ENCODE results near the gene STK33.

The STK33 gene

GRCh38 chr11:8357891-8358566 lies 236.0 kb downstream of the STK33 start:
- Mint-ChIP-seq H3K27ac (no peak overlapping the region), H3K36me3 (ENCODE audit: low read depth) (no peaks in the 10 kb centered on the region), H3K9me3 (no peaks in the 10 kb centered on the region), H3K4me1 (no peaks in the 10 kb centered on the region), H3K27me3 (peaks cover 7% of the 10 kb centered on the region), H3K4me3 (no peak overlapping the region)
- DNase-seq (no peak), ATAC-seq (no peak)

- Mint-ChIP-seq H3K4me3 (no peak overlapping the region), H3K9me3 (no peaks in the 10 kb centered on the region), H3K27me3 (peaks cover 7% of the 10 kb centered on the region), H3K27ac (no peak overlapping the region), H3K4me1 (no peaks in the 10 kb centered on the region), H3K36me3 (ENCODE audit: low read depth) (no peaks in the 10 kb centered on the region)
- ATAC-seq (no peak), DNase-seq (no peak)
Measured at GRCh38 chr11:8357505-8357888, 236.5 kb downstream of the STK33 start.

GRCh38 chr11:8356721-8357504 lies 237.1 kb downstream of the STK33 start:
- ATAC-seq (no peak), DNase-seq (no peak)
- Mint-ChIP-seq H3K27me3 (peaks cover 7% of the 10 kb centered on the region), H3K4me1 (no peaks in the 10 kb centered on the region), H3K9me3 (no peaks in the 10 kb centered on the region), H3K4me3 (no peak overlapping the region), H3K36me3 (ENCODE audit: low read depth) (no peaks in the 10 kb centered on the region), H3K27ac (no peak overlapping the region)

- no peak overlapping the region for H3K4me3 Mint-ChIP-seq
- ATAC-seq (no peak), DNase-seq (no peak)
- H3K4me1 Mint-ChIP-seq, result no peaks in the 10 kb centered on the region
- peaks cover 7% of the 10 kb centered on the region for H3K27me3 Mint-ChIP-seq
- H3K9me3 Mint-ChIP-seq, result no peaks in the 10 kb centered on the region
- no peak overlapping the region for H3K27ac Mint-ChIP-seq
- H3K36me3 Mint-ChIP-seq (ENCODE audit: low read depth), result no peaks in the 10 kb centered on the region
Measured at GRCh38 chr11:8356216-8356615, 237.8 kb downstream of the STK33 start.

GRCh38 chr11:8355416-8355742 lies 238.6 kb downstream of the STK33 start:
- peaks cover 7% of the 10 kb centered on the region for H3K27me3 Mint-ChIP-seq

GRCh38 chr11:8354622-8355415 lies 239.2 kb downstream of the STK33 start:
- no peaks in the 10 kb centered on the region for H3K36me3 Mint-ChIP-seq (ENCODE audit: low read depth)
- ATAC-seq (no peak), DNase-seq (no peak)
- H3K4me3 Mint-ChIP-seq, result no peak overlapping the region
- H3K27me3 Mint-ChIP-seq, result peaks cover 7% of the 10 kb centered on the region
- H3K4me1 Mint-ChIP-seq, result no peaks in the 10 kb centered on the region
- no peaks in the 10 kb centered on the region for H3K9me3 Mint-ChIP-seq
- H3K27ac Mint-ChIP-seq, result no peak overlapping the region

More at GRCh38 chr11:8355416-8355742, 238.6 kb downstream of the STK33 start:
- Mint-ChIP-seq H3K27ac (no peak overlapping the region), H3K36me3 (ENCODE audit: low read depth) (no peaks in the 10 kb centered on the region), H3K9me3 (no peaks in the 10 kb centered on the region), H3K4me1 (no peaks in the 10 kb centered on the region), H3K4me3 (no peak overlapping the region)
- DNase-seq (no peak), ATAC-seq (no peak)

GRCh38 chr11:8352876-8353505 lies 241.0 kb downstream of the STK33 start:
- Mint-ChIP-seq H3K36me3 (ENCODE audit: low read depth) (no peaks in the 10 kb centered on the region), H3K27me3 (peaks cover 7% of the 10 kb centered on the region), H3K4me1 (no peaks in the 10 kb centered on the region), H3K4me3 (no peak overlapping the region), H3K9me3 (no peaks in the 10 kb centered on the region), H3K27ac (no peak overlapping the region)
- no peak for ATAC-seq
- DNase-seq, result no peak

GRCh38 chr11:8352103-8352875 lies 241.7 kb downstream of the STK33 start:
- DNase-seq (no peak), ATAC-seq (no peak)
- peaks cover 7% of the 10 kb centered on the region for H3K27me3 Mint-ChIP-seq
- H3K4me1 Mint-ChIP-seq, result no peaks in the 10 kb centered on the region
- H3K36me3 Mint-ChIP-seq (ENCODE audit: low read depth), result no peaks in the 10 kb centered on the region
- no peak overlapping the region for H3K27ac Mint-ChIP-seq
- H3K9me3 Mint-ChIP-seq, result no peaks in the 10 kb centered on the region
- no peak overlapping the region for H3K4me3 Mint-ChIP-seq

GRCh38 chr11:8351223-8351622 lies 242.8 kb downstream of the STK33 start:
- ATAC-seq (no peak), DNase-seq (no peak)
- no peak overlapping the region for H3K4me3 Mint-ChIP-seq
- H3K27ac Mint-ChIP-seq, result no peak overlapping the region
- no peaks in the 10 kb centered on the region for H3K36me3 Mint-ChIP-seq (ENCODE audit: low read depth)
- no peaks in the 10 kb centered on the region for H3K4me1 Mint-ChIP-seq
- H3K9me3 Mint-ChIP-seq, result no peaks in the 10 kb centered on the region
- H3K27me3 Mint-ChIP-seq, result peaks cover 7% of the 10 kb centered on the region

GRCh38 chr11:8347978-8348377 lies 246.1 kb downstream of the STK33 start:
- no peak for DNase-seq
- H3K4me3 Mint-ChIP-seq, result no peak overlapping the region
- H3K4me1 Mint-ChIP-seq, result peaks cover 2% of the 10 kb centered on the region
- H3K9me3 Mint-ChIP-seq, result no peaks in the 10 kb centered on the region
- ATAC-seq, result no peak
- no peak overlapping the region for H3K27ac Mint-ChIP-seq
- no peaks in the 10 kb centered on the region for H3K27me3 Mint-ChIP-seq
- H3K36me3 Mint-ChIP-seq (ENCODE audit: low read depth), result no peaks in the 10 kb centered on the region

GRCh38 chr11:8346157-8346755 lies 247.8 kb downstream of the STK33 start:
- H3K27me3 Mint-ChIP-seq, result no peaks in the 10 kb centered on the region
- H3K36me3 Mint-ChIP-seq (ENCODE audit: low read depth), result no peaks in the 10 kb centered on the region
- ATAC-seq, result no peak
- peaks cover 3% of the 10 kb centered on the region for H3K4me1 Mint-ChIP-seq
- H3K9me3 Mint-ChIP-seq, result no peaks in the 10 kb centered on the region
- no peak overlapping the region for H3K4me3 Mint-ChIP-seq
- DNase-seq, result no peak
- H3K27ac Mint-ChIP-seq, result no peak overlapping the region

- Mint-ChIP-seq H3K4me3 (no peak overlapping the region), H3K27ac (no peak overlapping the region), H3K27me3 (no peaks in the 10 kb centered on the region), H3K9me3 (no peaks in the 10 kb centered on the region), H3K4me1 (peaks cover 3% of the 10 kb centered on the region), H3K36me3 (ENCODE audit: low read depth) (no peaks in the 10 kb centered on the region)
- DNase-seq (no peak), ATAC-seq (no peak)
Measured at GRCh38 chr11:8345179-8345578, 248.8 kb downstream of the STK33 start.

GRCh38 chr11:8344346-8344745 lies 249.7 kb downstream of the STK33 start:
- no peaks in the 10 kb centered on the region for H3K27me3 Mint-ChIP-seq
- no peak overlapping the region for H3K4me3 Mint-ChIP-seq
- DNase-seq (no peak), ATAC-seq (no peak)
- H3K27ac Mint-ChIP-seq, result no peak overlapping the region
- no peaks in the 10 kb centered on the region for H3K9me3 Mint-ChIP-seq
- H3K36me3 Mint-ChIP-seq (ENCODE audit: low read depth), result no peaks in the 10 kb centered on the region
- H3K4me1 Mint-ChIP-seq, result peaks cover 3% of the 10 kb centered on the region
